Measurements from ENCODE around the gene MYH9.
A peak's percentile ranks its signal among the peaks of the same experiment; 100 is the strongest.

Gene MYH9

GRCh38 chr22:36239401-36240171 lies 148.2 kb downstream of the MYH9 start, which contains the start of gene APOL2:
TSS of gene APOL2 (minus strand) at chr22:36239527. CDS start at chr22:36233162, 6,365 bp downstream.
- FAIRE-seq: peak; percentile 84

- FAIRE-seq: no peak
These were observed 148.7 kb downstream of the MYH9 start for GRCh38 chr22:36239150-36239400.

GRCh38 chr22:36238373-36239149 lies 149.2 kb downstream of the MYH9 start:
- no peak for FAIRE-seq

- no peak for FAIRE-seq
These were observed 150.1 kb downstream of the MYH9 start for GRCh38 chr22:36237462-36238372.

- no peak for FAIRE-seq
These were observed 151.1 kb downstream of the MYH9 start for GRCh38 chr22:36236388-36237319.

GRCh38 chr22:36235585-36235984 lies 152.2 kb downstream of the MYH9 start:
- FAIRE-seq: no peak

GRCh38 chr22:36234919-36235318 lies 152.8 kb downstream of the MYH9 start:
- no peak for FAIRE-seq

GRCh38 chr22:36234213-36234612 lies 153.6 kb downstream of the MYH9 start:
- FAIRE-seq: no peak

GRCh38 chr22:36233796-36234195 lies 154.0 kb downstream of the MYH9 start:
- no peak for FAIRE-seq

- no peak for FAIRE-seq
These were observed 154.9 kb downstream of the MYH9 start for GRCh38 chr22:36232715-36233401.
